ENCODE data around the gene SLC35E3. TPM values are rescaled to one million over a fixed set of nuclear protein-coding genes. Genes with fewer than 3 reads are reported as not detected.

Gene SLC35E3
- total and polyA plus RNA-seq, 2 donors (not counting 1 experiment from before 2014, with no cell fraction given): 4.1 to 11.1 TPM

DNA sequence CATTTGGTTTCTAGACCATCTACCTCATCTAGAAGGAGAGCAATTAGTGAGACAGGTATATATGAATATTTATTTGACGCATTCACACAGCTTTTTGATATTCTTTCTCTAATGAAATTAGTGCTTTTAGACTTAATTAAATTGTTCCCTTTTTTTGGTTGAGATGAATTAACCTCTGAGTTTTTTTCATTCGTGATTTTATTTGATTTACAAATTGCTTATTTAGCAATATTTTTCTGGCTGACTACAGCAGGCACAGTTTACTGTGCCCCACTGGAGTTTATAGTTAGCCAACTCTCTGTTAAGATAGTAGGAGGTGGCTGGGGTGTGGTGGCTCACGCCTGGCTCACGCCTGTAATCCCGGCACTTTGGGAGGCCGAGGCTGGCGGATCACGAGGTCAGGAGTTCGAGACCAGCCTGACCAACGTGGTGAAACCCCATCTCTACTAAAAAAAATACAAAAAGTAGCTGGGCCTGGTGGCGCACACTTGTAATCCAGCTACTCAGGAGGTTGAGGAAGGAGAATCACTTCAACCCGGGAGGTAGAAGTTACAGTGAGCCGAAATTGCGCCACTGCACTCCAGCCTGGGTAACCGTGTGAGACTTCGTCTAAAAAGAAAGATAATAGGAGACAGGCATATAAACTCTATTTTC lies 78.7 kb downstream of the SLC35E3 start:
- Histone ChIP-seq H3K79me2 (ENCODE audit: control insufficient read depth, insufficient read depth, low read length) (peaks cover 19% of the 10 kb centered on the region), H3K4me3 (replicated peaks in 1 of 4; ENCODE audit: control extremely low read depth in 1 of 4, insufficient read depth in 1 of 4, low read depth in 3 of 4, low read length in 4 of 4) (no peak overlapping the region), H3K36me3 (ENCODE audit: control insufficient read depth, insufficient read depth, low read length) (peaks cover 7% of the 10 kb centered on the region), H2AFZ (ENCODE audit: low read length) (no peak overlapping the region), H4K20me1 (ENCODE audit: control insufficient read depth, extremely low read depth, insufficient read depth, low read length) (no peaks in the 10 kb centered on the region), H3K9me3 (ENCODE audit: control insufficient read depth, insufficient read depth, low read depth, low read length) (no peaks in the 10 kb centered on the region), H3K4me1 (ENCODE audit: control insufficient read depth, extremely low read depth, insufficient read depth, low read length) (no peaks in the 10 kb centered on the region), H3K27ac (ENCODE audit: insufficient read depth, low read length) (no peak overlapping the region), H3K4me2 (ENCODE audit: extremely low read depth, insufficient read depth, low read length) (no peak overlapping the region), H3K27me3 (ENCODE audit: control insufficient read depth, insufficient read depth, low read length) (no peaks in the 10 kb centered on the region), H3K9ac (ENCODE audit: insufficient read depth, low read length) (no peak overlapping the region)
- TF ChIP-seq EZH2 (IDR thresholded peaks at IDR 0.05; ENCODE audit: low read length, missing control alignments): no peak
- TF ChIP-seq CTCF (conservative IDR thresholded peaks at IDR 0.05 in 1 of 2, IDR thresholded peaks at IDR 0.05 in 1 of 2; ENCODE audit: low read depth in 1 of 2, low read length in 2 of 2): no peak
- no peak for DNase-seq (ENCODE audit: low read depth in 2 of 2)

GRCh38 chr12:68825569-68826217 lies 79.7 kb downstream of the SLC35E3 start:
- no peak for TF ChIP-seq EZH2 (IDR thresholded peaks at IDR 0.05; ENCODE audit: low read length, missing control alignments)
- TF ChIP-seq CTCF (conservative IDR thresholded peaks at IDR 0.05 in 1 of 2, IDR thresholded peaks at IDR 0.05 in 1 of 2; ENCODE audit: low read depth in 1 of 2, low read length in 2 of 2): no peak
- H4K20me1 ChIP-seq (ENCODE audit: control insufficient read depth, extremely low read depth, insufficient read depth, low read length): no peaks in the 10 kb centered on the region

GRCh38 chr12:68827895-68828671 lies 82.1 kb downstream of the SLC35E3 start:
- Histone ChIP-seq H3K36me3 (ENCODE audit: control insufficient read depth, insufficient read depth, low read length) (peaks cover 5% of the 10 kb centered on the region), H3K4me2 (ENCODE audit: extremely low read depth, insufficient read depth, low read length) (no peak overlapping the region), H3K4me3 (replicated peaks in 1 of 4; ENCODE audit: control extremely low read depth in 1 of 4, insufficient read depth in 1 of 4, low read depth in 3 of 4, low read length in 4 of 4) (no peak overlapping the region), H3K9me3 (ENCODE audit: control insufficient read depth, insufficient read depth, low read depth, low read length) (no peaks in the 10 kb centered on the region), H3K79me2 (ENCODE audit: control insufficient read depth, insufficient read depth, low read length) (peaks cover 13% of the 10 kb centered on the region), H3K9ac (ENCODE audit: insufficient read depth, low read length) (no peak overlapping the region), H3K27ac (ENCODE audit: insufficient read depth, low read length) (no peak overlapping the region), H3K4me1 (ENCODE audit: control insufficient read depth, extremely low read depth, insufficient read depth, low read length) (no peaks in the 10 kb centered on the region), H3K27me3 (ENCODE audit: control insufficient read depth, insufficient read depth, low read length) (no peaks in the 10 kb centered on the region), H4K20me1 (ENCODE audit: control insufficient read depth, extremely low read depth, insufficient read depth, low read length) (no peaks in the 10 kb centered on the region), H2AFZ (ENCODE audit: low read length) (no peak overlapping the region)
- no peak for DNase-seq (ENCODE audit: low read depth in 2 of 2)
- TF ChIP-seq EZH2 (IDR thresholded peaks at IDR 0.05; ENCODE audit: low read length, missing control alignments): no peak
- no peak for TF ChIP-seq CTCF (conservative IDR thresholded peaks at IDR 0.05 in 1 of 2, IDR thresholded peaks at IDR 0.05 in 1 of 2; ENCODE audit: low read depth in 1 of 2, low read length in 2 of 2)

More at GRCh38 chr12:68825569-68826217, 79.7 kb downstream of the SLC35E3 start:
- H3K4me2 ChIP-seq (ENCODE audit: extremely low read depth, insufficient read depth, low read length): no peak overlapping the region
- H3K36me3 ChIP-seq (ENCODE audit: control insufficient read depth, insufficient read depth, low read length): peaks cover 7% of the 10 kb centered on the region
- H3K9me3 ChIP-seq (ENCODE audit: control insufficient read depth, insufficient read depth, low read depth, low read length): no peaks in the 10 kb centered on the region
- no peak overlapping the region for H3K4me3 ChIP-seq (replicated peaks in 1 of 4; ENCODE audit: control extremely low read depth in 1 of 4, insufficient read depth in 1 of 4, low read depth in 3 of 4, low read length in 4 of 4)
- H3K9ac ChIP-seq (ENCODE audit: insufficient read depth, low read length): no peak overlapping the region
- H3K27me3 ChIP-seq (ENCODE audit: control insufficient read depth, insufficient read depth, low read length): no peaks in the 10 kb centered on the region
- H3K27ac ChIP-seq (ENCODE audit: insufficient read depth, low read length): no peak overlapping the region
- H3K79me2 ChIP-seq (ENCODE audit: control insufficient read depth, insufficient read depth, low read length): peaks cover 14% of the 10 kb centered on the region
- H2AFZ ChIP-seq (ENCODE audit: low read length): no peak overlapping the region
- no peaks in the 10 kb centered on the region for H3K4me1 ChIP-seq (ENCODE audit: control insufficient read depth, extremely low read depth, insufficient read depth, low read length)
- no peak for DNase-seq (ENCODE audit: low read depth in 2 of 2)

All from fibroblast of lung (primary cell).